ENCODE measurements around the gene SNX10. TPM values are rescaled to one million over a fixed set of nuclear protein-coding genes. Genes with fewer than 3 reads are reported as not detected.

The SNX10 gene
- total and polyA plus RNA-seq, 2 of the 4 experiments (the other 2 are of a cell fraction), result not detected

DNA sequence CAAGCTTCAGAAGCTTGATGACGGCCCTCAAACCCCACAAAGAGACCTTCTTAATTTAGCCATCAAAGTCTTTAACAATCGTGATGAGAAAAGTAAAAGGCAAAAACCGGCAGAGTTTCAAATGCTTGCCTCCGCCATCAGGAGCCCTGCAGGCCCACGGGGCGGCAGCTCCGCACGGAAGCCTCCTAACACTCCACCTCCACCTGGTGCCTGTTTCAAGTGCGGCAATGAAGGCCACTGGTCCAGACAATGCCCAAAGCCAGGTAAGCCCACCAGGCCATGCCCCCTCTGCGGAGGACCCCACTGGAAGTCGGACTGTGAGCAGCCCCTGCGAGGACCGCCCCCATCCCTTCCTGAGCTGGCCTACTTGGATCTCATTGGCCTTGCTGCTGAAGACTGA is 46.5 kb upstream of the SNX10 start:
- H3K4me2 ChIP-seq (ENCODE audit: low read depth, low read length), result no peak overlapping the region
- H4K8ac ChIP-seq (ENCODE audit: low read depth in 2 of 2, low read length in 2 of 2), result no peak overlapping the region
- H4K91ac ChIP-seq (ENCODE audit: insufficient read depth, low read depth, low read length), result no peak overlapping the region
- no peaks in the 10 kb centered on the region for H3K79me1 ChIP-seq (ENCODE audit: low read depth in 1 of 2, low read length in 2 of 2)
- no peak overlapping the region for H3K4ac ChIP-seq (ENCODE audit: low read depth, low read length)
- dilution Hi-C loops (cut with HindIII; ENCODE audit: low sequenced_read_pairs, unreplicated experiment) (no loop called here), in situ Hi-C loops (cut with MboI; ENCODE audit: low sequenced_read_pairs) (no loop called here), intact Hi-C loops (cut with micrococcal nuclease) (no loop called here)
- no peak overlapping the region for H2AK5ac ChIP-seq (ENCODE audit: low read depth, low read length)
- ChIA-PET CTCF (no interaction called here), POLR2A (ENCODE audit: unreplicated experiment) (no interaction called here)
- no peak overlapping the region for H3K18ac ChIP-seq (ENCODE audit: low read depth, low read length)
- H2BK120ac ChIP-seq (ENCODE audit: low read depth, low read length), result no peak overlapping the region
- no peak overlapping the region for H4K5ac ChIP-seq (ENCODE audit: low read depth, low read length)
- WGBS, 2 experiments (ENCODE audit: extremely low coverage in 2 of 2, insufficient read length in 1 of 2), result 82% methylated on average over 4 of the region's 13 CpGs; no CpG with 5 or more reads in 1 of the 2 experiments
- H2BK20ac ChIP-seq (ENCODE audit: low read depth, low read length), result no peak overlapping the region
- H3K27ac ChIP-seq (ENCODE audit: insufficient read depth, low read length), result no peak overlapping the region
- no peaks in the 10 kb centered on the region for H3K36me3 ChIP-seq (ENCODE audit: control insufficient read depth, insufficient read depth, low read length)
- DNase-seq (no peak), ATAC-seq (ENCODE audit: low read depth) (no peak)
- H3K27me3 ChIP-seq (ENCODE audit: control insufficient read depth, insufficient read depth, low read length), result no peaks in the 10 kb centered on the region
- no peak overlapping the region for H3K23ac ChIP-seq (ENCODE audit: low read depth, low read length)
- no peak overlapping the region for H2AFZ ChIP-seq (replicated peaks; ENCODE audit: low read length, poor library complexity)
- H3K4me1 ChIP-seq (ENCODE audit: control insufficient read depth, insufficient read depth, low read length), result no peaks in the 10 kb centered on the region
- no peak overlapping the region for H3K14ac ChIP-seq (replicated peaks; ENCODE audit: low read depth, low read length)
- no peak overlapping the region for H2BK15ac ChIP-seq (ENCODE audit: low read depth, low read length)
- TF ChIP-seq POLR2A (IDR thresholded peaks at IDR 0.05; ENCODE audit: low read depth, low read length) (no peak), CHD1 (IDR thresholded peaks at IDR 0.05; ENCODE audit: low read depth, low read length) (no peak), RAD21 (IDR thresholded peaks at IDR 0.05; ENCODE audit: low read length) (no peak), MAFK (IDR thresholded peaks at IDR 0.05; ENCODE audit: low read depth, low read length) (no peak), RCOR1 (IDR thresholded peaks at IDR 0.05; ENCODE audit: insufficient replicate concordance, low read length) (no peak), MAZ (IDR thresholded peaks at IDR 0.05; ENCODE audit: borderline replicate concordance, low read depth, low read length) (no peak), SMC3 (IDR thresholded peaks at IDR 0.05; ENCODE audit: low read depth, low read length) (no peak), RFX5 (IDR thresholded peaks at IDR 0.05; ENCODE audit: low read depth, low read length) (no peak), FOS (IDR thresholded peaks at IDR 0.05; ENCODE audit: low read depth, low read length) (no peak), BHLHE40 (IDR thresholded peaks at IDR 0.05; ENCODE audit: low read depth, low read length) (no peak), MXI1 (IDR thresholded peaks at IDR 0.05; ENCODE audit: borderline replicate concordance, low read depth, low read length) (no peak)
- TF ChIP-seq, protein P1, sequence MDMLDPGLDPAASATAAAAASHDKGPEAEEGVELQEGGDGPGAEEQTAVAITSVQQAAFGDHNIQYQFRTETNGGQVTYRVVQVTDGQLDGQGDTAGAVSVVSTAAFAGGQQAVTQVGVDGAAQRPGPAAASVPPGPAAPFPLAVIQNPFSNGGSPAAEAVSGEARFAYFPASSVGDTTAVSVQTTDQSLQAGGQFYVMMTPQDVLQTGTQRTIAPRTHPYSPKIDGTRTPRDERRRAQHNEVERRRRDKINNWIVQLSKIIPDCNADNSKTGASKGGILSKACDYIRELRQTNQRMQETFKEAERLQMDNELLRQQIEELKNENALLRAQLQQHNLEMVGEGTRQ (IDR thresholded peaks at IDR 0.05; ENCODE audit: low read depth, low read length), result no peak
- no peak overlapping the region for H3K4me3 ChIP-seq (ENCODE audit: insufficient read depth, low read depth, low read length)
- H4K20me1 ChIP-seq (ENCODE audit: insufficient read depth, low read length), result no peaks in the 10 kb centered on the region
- no peak overlapping the region for H3K56ac ChIP-seq (ENCODE audit: extremely low read depth, insufficient read depth, low read length)
- H2AK9ac ChIP-seq (replicated peaks; ENCODE audit: low read depth, low read length, poor library complexity), result no peak overlapping the region
- H3K9me3 ChIP-seq (ENCODE audit: control insufficient read depth, insufficient read depth, low read length), result no peaks in the 10 kb centered on the region
- H3K9ac ChIP-seq (ENCODE audit: low read depth, low read length), result no peak overlapping the region
- no peak overlapping the region for H2BK5ac ChIP-seq (ENCODE audit: low read depth, low read length, poor library complexity, severe bottlenecking)
- no peaks in the 10 kb centered on the region for H3K9me1 ChIP-seq (ENCODE audit: insufficient read depth, low read length)
- BruUV-seq (replicated peaks), result no TSS peak

Measured in IMR-90 (cell line).